Sigmoid colon (tissue), 7 donors: ENCODE data around the gene NEU3. TPM values are rescaled to one million over a fixed set of nuclear protein-coding genes. Genes with fewer than 3 reads are reported as not detected.

Experiments used
- DNase-seq: peaks from one replicate; pipeline ENCODE4 v3.0.0-alpha.2; 2019
- H3K27ac ChIP-seq, 4 donors: fragments of 200-600 bp; sonication (generic); one replicate each; pipeline ENCODE4 v1.5.1; 2016 to 2019; ENCODE audit warnings: mild to moderate bottlenecking in 1 of 4
- H3K27me3 ChIP-seq, 3 donors: fragments of 200-600 bp; sonication (generic); one replicate each; pipeline ENCODE4 v1.5.1; 2019; ENCODE audit warnings: mild to moderate bottlenecking in 1 of 3
- H3K36me3 ChIP-seq, 4 donors: fragments of 200-600 bp; sonication (generic); one replicate each; pipeline ENCODE4 v1.5.1; 2016 to 2019
- H3K4me1 ChIP-seq, 4 donors: fragments of 200-600 bp; sonication (generic); one replicate each; pipeline ENCODE4 v1.5.1; 2017 to 2019
- H3K4me3 ChIP-seq, 4 donors: fragments of 200-600 bp; sonication (generic); one replicate each; pipeline ENCODE4 v1.5.1; 2017 to 2019; ENCODE audit warnings: mild to moderate bottlenecking in 2 of 4, moderate library complexity in 1 of 4
- H3K9me3 ChIP-seq, 4 donors: fragments of 200-600 bp in 3 of 4; sonication (generic) in 3 of 4; one replicate each; pipeline versions ENCODE4 v1.5.1 to v1.6.1; 2013 to 2019
- CTCF ChIP-seq, 4 experiments: fragments of 450-650 bp in 3 of 4; fragments of 200-600 bp in 1 of 4; IDR thresholded peaks; one replicate each; pipeline ENCODE4 v1.5.1; 2016 to 2019; ENCODE audit warnings: antibody characterized with exemption in 4 of 4, mild to moderate bottlenecking in 3 of 4, moderate library complexity in 2 of 4
- EP300 ChIP-seq, 4 donors: sonication (generic); formaldehyde crosslinking; IDR thresholded peaks; one replicate each; pipeline ENCODE4 v1.6.1; 2017; ENCODE audit warnings: antibody characterized with exemption in 4 of 4
- POLR2A ChIP-seq, 2 donors: fragments of 450-650 bp; IDR thresholded peaks; one replicate each; pipeline ENCODE4 v1.6.1; 2016; ENCODE audit warnings: antibody characterized with exemption in 2 of 2, mild to moderate bottlenecking in 2 of 2, moderate library complexity in 2 of 2
- POLR2AphosphoS5 ChIP-seq, 4 donors: sonication (generic); formaldehyde crosslinking; IDR thresholded peaks; one replicate each; pipeline ENCODE4 v1.6.1; 2017; ENCODE audit warnings: antibody characterized with exemption in 4 of 4
- WGBS, 2 donors: extraction: QIAGEN DNeasy Blood & Tissue Kit; methylation state at CpG; one replicate each; pipeline ENCODE4 v1.1.7; 2013; 5-methylcytosine and 5-hydroxymethylcytosine counted together
- intact Hi-C: fragments of 100-400 bp; cut with DNase I; formaldehyde crosslinking; loops from one replicate; pipeline ENCODE4 v1.15.1; 2023
- polyA plus RNA-seq, 3 donors: library from polyadenylated mRNA; stranded (reverse); fragments of 200-250 nt; gene quantifications; one replicate each; pipeline ENCODE4 v1.2.3, GENCODE V29; 2013
- total RNA-seq, 4 donors: library from RNA; depleted of rRNA; stranded (reverse); fragments of >200 nt; gene quantifications; one replicate each; pipeline ENCODE4 v1.1.0, GENCODE V29; 2016
- donor health status: healthy with polysubstance abuse.
- donor health status: Bipolar disorder and iron deficiency.
- donor health status: healthy.

NEU3 gene
- total and polyA plus RNA-seq, 7 donors = 0.60 to 10.2 (median 4.6) TPM

GRCh38 chr11:75022296-75022695, 33.6 kb downstream of the NEU3 start:
- 80 to 91% methylated on average over 3 of the region's 3 CpGs for WGBS, 2 donors
- no peaks in the 10 kb centered on the region for H3K27me3 ChIP-seq
- TF ChIP-seq EP300 (IDR thresholded peaks at IDR 0.05) (no peak), POLR2AphosphoS5 (IDR thresholded peaks at IDR 0.05) (no peak), CTCF (IDR thresholded peaks at IDR 0.05) (no peak), POLR2A (IDR thresholded peaks at IDR 0.05) (no peak)
- DNase-seq = no peak
- H3K27ac ChIP-seq = no peak overlapping the region
- H3K36me3 ChIP-seq = no peaks in the 10 kb centered on the region
- intact Hi-C loops = loop anchor here (5.0 kb wide), 1 partner anchor 225 kb away; no protein-coding TSS in a partner anchor
- H3K9me3 ChIP-seq = no peaks in the 10 kb centered on the region
- peaks cover 0 to 6% (median 0%) of the 10 kb centered on the region in 4 donors for H3K4me1 ChIP-seq
- H3K4me3 ChIP-seq = no peak overlapping the region

GRCh38 chr11:75022759-75023396, 34.1 kb downstream of the NEU3 start:
- no peaks in the 10 kb centered on the region for H3K27me3 ChIP-seq
- peak; percentile 79 for DNase-seq
- no peak overlapping the region for H3K27ac ChIP-seq
- H3K4me3 ChIP-seq = no peak overlapping the region
- 59 to 61% methylated on average over 5 of the region's 5 CpGs for WGBS, 2 donors
- intact Hi-C loops = loop anchor here (5.0 kb wide), 1 partner anchor 224 kb away; no protein-coding TSS in a partner anchor
- TF ChIP-seq POLR2AphosphoS5 (IDR thresholded peaks at IDR 0.05) (no peak), CTCF (IDR thresholded peaks at IDR 0.05) (peak; percentile 50 to 89 (median 84))
- H3K9me3 ChIP-seq = no peaks in the 10 kb centered on the region
- no peaks in the 10 kb centered on the region for H3K36me3 ChIP-seq
- H3K4me1 ChIP-seq = peaks cover 0 to 6% (median 0%) of the 10 kb centered on the region in 4 donors

- Histone ChIP-seq H3K4me3 (no peak overlapping the region), H3K9me3 (no peaks in the 10 kb centered on the region), H3K4me1 (peaks cover 0 to 6% (median 0%) of the 10 kb centered on the region in 4 donors), H3K27ac (no peak overlapping the region), H3K36me3 (no peaks in the 10 kb centered on the region), H3K27me3 (no peaks in the 10 kb centered on the region)
- WGBS, 2 donors = 93 to 94% methylated on average over 6 of the region's 6 CpGs
- intact Hi-C loops = loop anchor here (5.0 kb wide), 1 partner anchor 224 kb away; no protein-coding TSS in a partner anchor
- no peak for TF ChIP-seq CTCF (IDR thresholded peaks at IDR 0.05)
- TF ChIP-seq EP300 (IDR thresholded peaks at IDR 0.05) = no peak
- TF ChIP-seq POLR2A (IDR thresholded peaks at IDR 0.05) = no peak
- no peak for TF ChIP-seq POLR2AphosphoS5 (IDR thresholded peaks at IDR 0.05)
- no peak for DNase-seq
Observed at GRCh38 chr11:75023446-75024067, 34.8 kb downstream of the NEU3 start.

- 74 to 86% methylated on average over 6 of the region's 6 CpGs for WGBS, 2 donors
- intact Hi-C loops = loop anchor here (5.0 kb wide), 1 partner anchor 223 kb away; no protein-coding TSS in a partner anchor
Observed at GRCh38 chr11:75024068-75024449, 35.3 kb downstream of the NEU3 start.

More at GRCh38 chr11:75024068-75024449, 35.3 kb downstream of the NEU3 start:
- no peaks in the 10 kb centered on the region for H3K36me3 ChIP-seq
- TF ChIP-seq POLR2AphosphoS5 (IDR thresholded peaks at IDR 0.05) (no peak), POLR2A (IDR thresholded peaks at IDR 0.05) (no peak), CTCF (IDR thresholded peaks at IDR 0.05) (no peak), EP300 (IDR thresholded peaks at IDR 0.05) (no peak)
- H3K4me3 ChIP-seq = no peak overlapping the region
- H3K27ac ChIP-seq = no peak overlapping the region
- DNase-seq = no peak
- H3K4me1 ChIP-seq = peaks cover 0 to 6% (median 0%) of the 10 kb centered on the region in 4 donors
- no peaks in the 10 kb centered on the region for H3K9me3 ChIP-seq
- no peaks in the 10 kb centered on the region for H3K27me3 ChIP-seq
